Kidney (tissue), 14 donors: ENCODE measurements around the gene BIRC6. TPM values are rescaled to one million over a fixed set of nuclear protein-coding genes. Genes with fewer than 3 reads are reported as not detected.

Experiments
- DNase-seq, 5 donors: peaks; one replicate each; pipeline ENCODE4 v3.0.0-alpha.2; 2013 to 2020
- FAIRE-seq: peaks from 2 replicates; lab custom pipeline; 2012; peaks lifted over from hg19 to GRCh38; lab: Jason Lieb, UNC
- H3K27ac ChIP-seq, 2 donors: one replicate each; pipeline ENCODE4 v1.7.0; 2013; ENCODE audit warnings: low read depth in 2 of 2, low read length in 2 of 2, inconsistent platforms in 1 of 2
- H3K27me3 ChIP-seq: one replicate; pipeline ENCODE4 v1.7.1; 2013; ENCODE audit warnings: low read length, inconsistent platforms; ENCODE audit not compliant: control insufficient read depth, insufficient read depth
- H3K36me3 ChIP-seq, 3 donors: one replicate each; pipeline versions ENCODE4 v1.7.0 to v1.7.1; 2013; ENCODE audit warnings: low read length in 3 of 3, control low read depth in 1 of 3, inconsistent platforms in 1 of 3; ENCODE audit not compliant: insufficient read depth in 3 of 3, control insufficient read depth in 2 of 3
- H3K4me1 ChIP-seq, 3 donors: one replicate each; pipeline versions ENCODE4 v1.7.0 to v1.7.1; 2013; ENCODE audit warnings: low read length in 3 of 3, inconsistent platforms in 1 of 3, low read depth in 1 of 3; ENCODE audit not compliant: control insufficient read depth in 2 of 3, insufficient read depth in 2 of 3
- H3K4me3 ChIP-seq, 3 donors: one replicate each; pipeline versions ENCODE4 v1.7.0 to v1.8.1; 2013; ENCODE audit warnings: low read length in 3 of 3, control low read depth in 1 of 3, inconsistent platforms in 1 of 3
- H3K9ac ChIP-seq, 3 donors: one replicate each; pipeline versions ENCODE4 v1.7.0 to v1.7.1; 2013; ENCODE audit warnings: low read length in 3 of 3, control low read depth in 1 of 3, inconsistent platforms in 1 of 3
- H3K9me3 ChIP-seq, 3 donors: one replicate each; pipeline versions ENCODE4 v1.7.0 to v1.7.1; 2013; ENCODE audit warnings: low read length in 3 of 3, control low read depth in 1 of 3, inconsistent platforms in 1 of 3; ENCODE audit not compliant: control insufficient read depth in 2 of 3, insufficient read depth in 1 of 3
- CTCF ChIP-seq: IDR thresholded peaks from 3 replicates; pipeline ENCODE4 v1.5.1; 2012; ENCODE audit warnings: mild to moderate bottlenecking, moderate library complexity, borderline replicate concordance; ENCODE audit not compliant: insufficient read depth; ENCODE audit errors: extremely low read depth
- intact Hi-C: fragments of 100-400 bp; cut with DNase I; formaldehyde crosslinking; loops from one replicate; pipeline ENCODE4 v1.11.1; 2022
- polyA plus RNA-seq: library from polyadenylated mRNA; stranded (reverse); fragments of 350-450 nt; fragmentation: Illumina TruSeq; extraction: RNeasy Lipid Tissue Mini Kit (QIAGEN cat#74804); gene quantifications from one replicate; pipeline ENCODE4 v1.2.3, GENCODE V29; 2014; ENCODE audit warnings: low read depth, low replicate concordance; ENCODE audit not compliant: insufficient read depth
- total RNA-seq: library from RNA; stranded (reverse); fragmentation: NEBNext Ultra II Directional; extraction: Animal tissue kit (Norgen Biotek cat#: 25700); gene quantifications from one replicate; pipeline ENCODE4 v1.2.1, GENCODE V29; 2021
- donor health status: control.
- donor health status: control.
- donor health status: control.
- donor health status: control.
- donor health status: control.
- donor health status: DM: yes; HTN: yes; CAD: no.
- donor health status: Normal renal cell carcinoma (clear cell type).

The BIRC6 gene
- total and polyA plus RNA-seq, 2 donors from 2014 or later: 12.8 to 113 TPM

GRCh38 chr2:32379352-32379751 lies 22.5 kb downstream of the BIRC6 start:
- no peak overlapping the region for H3K27ac ChIP-seq
- H3K4me1 ChIP-seq: peaks cover 0 to 7% (median 0%) of the 10 kb centered on the region in 3 donors
- FAIRE-seq (no peak), DNase-seq (no peak)
- H3K36me3 ChIP-seq: peaks cover 0 to 5% (median 2%) of the 10 kb centered on the region in 3 donors
- H3K9ac ChIP-seq: no peak overlapping the region
- no peak overlapping the region for H3K4me3 ChIP-seq
- no peaks in the 10 kb centered on the region for H3K9me3 ChIP-seq
- no peak for TF ChIP-seq CTCF
- intact Hi-C loops: no loop called here
- no peaks in the 10 kb centered on the region for H3K27me3 ChIP-seq

- Histone ChIP-seq H3K4me1 (peaks cover 0 to 7% (median 0%) of the 10 kb centered on the region in 3 donors), H3K27ac (no peak overlapping the region), H3K27me3 (no peaks in the 10 kb centered on the region), H3K36me3 (peaks cover 2 to 12% (median 3%) of the 10 kb centered on the region in 3 donors), H3K9me3 (no peaks in the 10 kb centered on the region), H3K9ac (no peak overlapping the region), H3K4me3 (no peak overlapping the region)
- no peak for TF ChIP-seq CTCF
- intact Hi-C loops: no loop called here
- FAIRE-seq: no peak
- no peak for DNase-seq
Observed at GRCh38 chr2:32383858-32384257, 27.0 kb downstream of the BIRC6 start.

- Histone ChIP-seq H3K36me3 (peaks cover 2 to 12% (median 3%) of the 10 kb centered on the region in 3 donors), H3K27me3 (no peaks in the 10 kb centered on the region), H3K9ac (no peak overlapping the region), H3K27ac (no peak overlapping the region), H3K4me1 (peaks cover 0 to 3% (median 0%) of the 10 kb centered on the region in 3 donors), H3K4me3 (no peak overlapping the region), H3K9me3 (no peaks in the 10 kb centered on the region)
- no peak for DNase-seq
- FAIRE-seq: no peak
- no peak for TF ChIP-seq CTCF
- intact Hi-C loops: no loop called here
Observed at GRCh38 chr2:32384529-32384928, 27.7 kb downstream of the BIRC6 start.

- no peak for TF ChIP-seq CTCF
- H3K27ac ChIP-seq: no peak overlapping the region
- no peak for FAIRE-seq
- no peak overlapping the region for H3K4me3 ChIP-seq
- intact Hi-C loops: no loop called here
- H3K4me1 ChIP-seq: no peaks in the 10 kb centered on the region
- H3K9me3 ChIP-seq: no peaks in the 10 kb centered on the region
- H3K9ac ChIP-seq: no peak overlapping the region
- peaks cover 2 to 12% (median 4%) of the 10 kb centered on the region in 3 donors for H3K36me3 ChIP-seq
- H3K27me3 ChIP-seq: no peaks in the 10 kb centered on the region
- peak in 1 of 5 donors; percentile 54 for DNase-seq
Observed at GRCh38 chr2:32386739-32387138, 29.9 kb downstream of the BIRC6 start.
